ENCODE results near the gene SYT12. TPM values are rescaled to one million over a fixed set of nuclear protein-coding genes. Genes with fewer than 3 reads are reported as not detected.

The SYT12 gene
- total RNA-seq, 6 experiments from 2014 or later: not detected

GRCh38 chr11:67053896-67054329 is 31.0 kb downstream of the SYT12 start:
- DNase-seq: peak; percentile 24
- Mint-ChIP-seq H3K4me3 (no peak overlapping the region), H3K27me3 (ENCODE audit: insufficient read depth) (peaks cover 14% of the 10 kb centered on the region), H3K4me1 (ENCODE audit: low read depth) (peaks cover 27% of the 10 kb centered on the region), H3K36me3 (ENCODE audit: low read depth) (no peaks in the 10 kb centered on the region), H3K9me3 (no peaks in the 10 kb centered on the region), H3K27ac (peak overlapping the region; percentile 49; the same call in 1 of the 2 replicates)
- TF ChIP-seq CTCF (IDR thresholded peaks at IDR 0.05): peak; percentile 82

GRCh38 chr11:67054346-67054835 is 31.5 kb downstream of the SYT12 start:
- no peak for TF ChIP-seq CTCF (IDR thresholded peaks at IDR 0.05)
- no peaks in the 10 kb centered on the region for H3K36me3 Mint-ChIP-seq (ENCODE audit: low read depth)
- peaks cover 27% of the 10 kb centered on the region for H3K4me1 Mint-ChIP-seq (ENCODE audit: low read depth)
- H3K9me3 Mint-ChIP-seq: no peaks in the 10 kb centered on the region
- no peak overlapping the region for H3K4me3 Mint-ChIP-seq
- DNase-seq: peak; percentile 10
- peaks cover 14% of the 10 kb centered on the region for H3K27me3 Mint-ChIP-seq (ENCODE audit: insufficient read depth)
- H3K27ac Mint-ChIP-seq: peak overlapping the region; percentile 49

GRCh38 chr11:67054836-67055523 is 32.0 kb downstream of the SYT12 start:
- Mint-ChIP-seq H3K4me3 (no peak overlapping the region; the same call in 1 of the 2 replicates), H3K9me3 (no peaks in the 10 kb centered on the region), H3K36me3 (ENCODE audit: low read depth) (no peaks in the 10 kb centered on the region), H3K27ac (peak overlapping the region; percentile 56), H3K4me1 (ENCODE audit: low read depth) (peaks cover 27% of the 10 kb centered on the region), H3K27me3 (ENCODE audit: insufficient read depth) (peaks cover 14% of the 10 kb centered on the region)
- TF ChIP-seq CTCF (IDR thresholded peaks at IDR 0.05): no peak
- peak; percentile 84 for DNase-seq

- Mint-ChIP-seq H3K9me3 (no peaks in the 10 kb centered on the region), H3K36me3 (ENCODE audit: low read depth) (no peaks in the 10 kb centered on the region; the same call in 1 of the 2 replicates), H3K4me1 (ENCODE audit: low read depth) (peaks cover 27% of the 10 kb centered on the region), H3K27ac (peak overlapping the region; percentile 74), H3K4me3 (peak overlapping the region; percentile 81), H3K27me3 (ENCODE audit: insufficient read depth) (peaks cover 14% of the 10 kb centered on the region)
- DNase-seq: peak; percentile 9
- TF ChIP-seq CTCF (IDR thresholded peaks at IDR 0.05): no peak
Observed at GRCh38 chr11:67055812-67056211, 32.9 kb downstream of the SYT12 start.

- DNase-seq: no peak
- Mint-ChIP-seq H3K27ac (peak within 1 kb of the TSS; percentile 74), H3K4me1 (ENCODE audit: low read depth) (peaks cover 27% of the 10 kb centered on the region), H3K9me3 (no peaks in the 10 kb centered on the region), H3K4me3 (peak within 1 kb of the TSS; percentile 81), H3K36me3 (ENCODE audit: low read depth) (no peaks in the 10 kb centered on the region; the same call in 1 of the 2 replicates), H3K27me3 (ENCODE audit: insufficient read depth) (peaks cover 14% of the 10 kb centered on the region)
- no peak for TF ChIP-seq CTCF (IDR thresholded peaks at IDR 0.05)
Observed at GRCh38 chr11:67056267-67057204, 33.6 kb downstream of the SYT12 start, which contains the start of gene RHOD. Gene RHOD, plus strand, starts transcription at chr11:67056847. Its CDS starts 56 bp downstream, at chr11:67056903.
